ENCODE results near the gene ARHGAP31.

DNA sequence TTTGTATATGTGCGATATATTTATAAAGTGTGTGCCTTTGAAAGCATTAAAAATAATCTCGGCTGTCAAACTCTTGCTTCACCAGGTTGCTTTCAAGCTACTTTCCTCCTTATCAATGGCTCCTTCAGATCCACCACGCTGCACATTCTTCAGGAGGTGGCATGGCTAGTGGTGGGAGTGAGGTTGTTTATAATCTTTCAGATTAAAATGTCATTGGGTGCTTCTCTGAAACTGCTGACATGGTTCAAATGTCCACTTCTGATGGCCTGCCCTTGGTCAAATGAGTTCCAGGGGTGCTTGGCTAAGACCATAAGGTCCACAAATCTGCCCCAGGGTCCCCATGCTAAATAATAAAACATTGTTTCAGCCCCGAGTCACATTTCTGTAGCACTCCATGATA is 36.7 kb downstream of the ARHGAP31 start:
- TF ChIP-seq, protein P1, sequence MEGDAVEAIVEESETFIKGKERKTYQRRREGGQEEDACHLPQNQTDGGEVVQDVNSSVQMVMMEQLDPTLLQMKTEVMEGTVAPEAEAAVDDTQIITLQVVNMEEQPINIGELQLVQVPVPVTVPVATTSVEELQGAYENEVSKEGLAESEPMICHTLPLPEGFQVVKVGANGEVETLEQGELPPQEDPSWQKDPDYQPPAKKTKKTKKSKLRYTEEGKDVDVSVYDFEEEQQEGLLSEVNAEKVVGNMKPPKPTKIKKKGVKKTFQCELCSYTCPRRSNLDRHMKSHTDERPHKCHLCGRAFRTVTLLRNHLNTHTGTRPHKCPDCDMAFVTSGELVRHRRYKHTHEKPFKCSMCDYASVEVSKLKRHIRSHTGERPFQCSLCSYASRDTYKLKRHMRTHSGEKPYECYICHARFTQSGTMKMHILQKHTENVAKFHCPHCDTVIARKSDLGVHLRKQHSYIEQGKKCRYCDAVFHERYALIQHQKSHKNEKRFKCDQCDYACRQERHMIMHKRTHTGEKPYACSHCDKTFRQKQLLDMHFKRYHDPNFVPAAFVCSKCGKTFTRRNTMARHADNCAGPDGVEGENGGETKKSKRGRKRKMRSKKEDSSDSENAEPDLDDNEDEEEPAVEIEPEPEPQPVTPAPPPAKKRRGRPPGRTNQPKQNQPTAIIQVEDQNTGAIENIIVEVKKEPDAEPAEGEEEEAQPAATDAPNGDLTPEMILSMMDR (IDR thresholded peaks at IDR 0.05) = no peak
- TF ChIP-seq POLR2A (IDR thresholded peaks at IDR 0.05) = no peak
